ENCODE data around the gene MADCAM1.

Gene MADCAM1

DNA sequence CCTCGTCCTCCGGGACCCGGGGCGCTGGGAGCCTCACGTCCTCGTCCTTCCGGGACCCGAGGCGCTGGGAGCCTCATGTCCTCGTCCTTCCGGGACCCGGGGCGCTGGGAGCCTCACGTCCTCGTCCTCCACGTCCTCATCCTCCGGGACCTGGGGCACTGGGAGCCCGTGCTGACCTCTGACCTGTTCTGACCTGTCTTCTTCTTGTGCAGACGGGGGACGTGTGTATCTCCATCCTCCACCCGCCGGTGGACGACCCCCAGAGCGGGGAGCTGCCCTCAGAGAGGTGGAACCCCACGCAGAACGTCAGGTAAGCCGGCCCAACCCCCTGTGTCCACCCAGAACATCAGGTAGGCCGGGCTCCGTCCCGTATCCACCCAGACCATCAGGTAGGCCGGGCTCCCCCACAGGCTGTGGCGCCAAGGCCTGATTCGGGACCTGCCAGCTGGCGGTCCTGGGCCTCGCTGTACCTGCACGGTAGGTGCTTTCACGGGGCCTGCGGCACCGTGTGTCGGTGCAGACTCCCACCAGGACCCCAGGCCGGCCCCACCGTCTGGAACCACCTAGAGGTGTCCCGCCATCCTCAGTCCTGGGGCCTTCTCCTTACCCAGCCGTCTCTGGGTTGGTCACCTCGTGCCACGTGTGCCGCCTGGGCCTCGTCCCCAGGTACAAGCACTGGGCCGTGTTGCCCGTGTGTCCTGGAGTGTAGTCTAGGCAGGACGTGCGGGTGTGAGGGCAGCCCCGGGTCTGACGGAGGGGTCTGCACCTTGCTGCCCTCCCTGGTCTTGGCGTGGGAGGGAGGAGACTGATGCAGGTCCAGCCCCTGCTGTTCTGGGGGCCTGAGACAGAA lies 40.0 kb downstream of the MADCAM1 start:
- H2AFZ ChIP-seq (ENCODE audit: low read length), result no peak overlapping the region
- H3K9ac ChIP-seq (ENCODE audit: low read depth, low read length, poor library complexity), result peak overlapping the region; percentile 60
- H4K8ac ChIP-seq (ENCODE audit: low read depth, low read length), result no peak overlapping the region
- no peak overlapping the region for H3K4me3 ChIP-seq (ENCODE audit: low read length in 2 of 2)
- H3K23ac ChIP-seq (ENCODE audit: low read depth, low read length, poor library complexity), result peak overlapping the region; percentile 85
- H3K4me1 ChIP-seq (ENCODE audit: control insufficient read depth in 2 of 2, insufficient read depth in 1 of 2, low read depth in 1 of 2, low read length in 2 of 2), result peaks cover 6 to 11% of the 10 kb centered on the region in 2 donors
- no peak overlapping the region for H3K14ac ChIP-seq (ENCODE audit: low read length)
- no CpG with 5 or more reads among the region's 55 CpGs for WGBS, 2 donors (ENCODE audit: extremely low coverage in 2 of 2, insufficient read length in 2 of 2, insufficient replicate concordance in 1 of 2)
- no peak overlapping the region for H2BK15ac ChIP-seq (ENCODE audit: low read length)
- no peak for DNase-seq (ENCODE audit: low spot score)
- no peak overlapping the region for H2BK5ac ChIP-seq (ENCODE audit: low read length)
- H3K18ac ChIP-seq (ENCODE audit: low read length), result no peak overlapping the region
- no peak overlapping the region for H3K4me2 ChIP-seq (ENCODE audit: insufficient read depth, low read length, poor library complexity, severe bottlenecking)
- no peak overlapping the region for H2AK5ac ChIP-seq (ENCODE audit: low read depth, low read length)
- peaks cover 39 to 66% of the 10 kb centered on the region in 2 donors for H3K36me3 ChIP-seq (replicated peaks in 1 of 2; ENCODE audit: control insufficient read depth in 2 of 2, insufficient read depth in 2 of 2, low read length in 2 of 2)
- H3K9me3 ChIP-seq (replicated peaks in 1 of 2; ENCODE audit: control insufficient read depth in 2 of 2, insufficient read depth in 1 of 2, low read depth in 1 of 2, low read length in 2 of 2), result no peaks in the 10 kb centered on the region
- H3K27me3 ChIP-seq (ENCODE audit: control insufficient read depth in 3 of 3, insufficient read depth in 3 of 3, low read depth in 1 of 3, low read length in 3 of 3), result no peaks in the 10 kb centered on the region
- no peak overlapping the region for H2BK12ac ChIP-seq (ENCODE audit: low read length)
- no peak overlapping the region for H2BK120ac ChIP-seq (ENCODE audit: low read depth, low read length)
- no peak overlapping the region for H3K4ac ChIP-seq (ENCODE audit: low read length)
- no peak overlapping the region for H4K91ac ChIP-seq (ENCODE audit: low read depth, low read length, poor library complexity)
- H3K79me1 ChIP-seq (ENCODE audit: low read depth, low read length), result peaks cover 50% of the 10 kb centered on the region
- no peak overlapping the region for H3K27ac ChIP-seq (replicated peaks; ENCODE audit: low read length)

DNA sequence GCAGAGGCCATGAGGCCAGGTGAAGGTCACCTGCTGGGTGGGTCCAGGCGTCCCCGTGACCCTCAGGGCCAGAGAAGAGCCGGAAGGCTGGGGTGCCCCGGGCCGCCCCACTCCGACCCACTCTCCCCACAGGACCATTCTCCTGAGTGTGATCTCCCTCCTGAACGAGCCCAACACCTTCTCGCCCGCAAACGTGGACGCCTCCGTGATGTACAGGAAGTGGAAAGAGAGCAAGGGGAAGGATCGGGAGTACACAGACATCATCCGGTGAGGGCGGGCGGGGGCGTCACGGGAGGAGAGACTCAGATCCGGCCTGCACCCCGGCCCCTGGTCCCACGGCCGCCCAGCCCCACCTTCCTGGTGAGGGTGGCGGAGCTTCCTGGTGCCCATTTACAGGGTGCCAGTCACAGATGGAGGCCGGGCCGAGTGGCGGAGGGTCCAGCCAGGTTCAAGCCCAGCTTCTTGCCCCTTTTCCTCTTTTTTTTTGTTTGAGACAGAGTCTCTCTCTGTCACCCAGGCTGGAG lies 40.7 kb downstream of the MADCAM1 start:
- Histone ChIP-seq H3K79me1 (ENCODE audit: low read depth, low read length) (peaks cover 50% of the 10 kb centered on the region), H3K4ac (ENCODE audit: low read length) (no peak overlapping the region), H4K8ac (ENCODE audit: low read depth, low read length) (no peak overlapping the region), H3K23ac (ENCODE audit: low read depth, low read length, poor library complexity) (peak overlapping the region; percentile 85), H3K4me2 (ENCODE audit: insufficient read depth, low read length, poor library complexity, severe bottlenecking) (no peak overlapping the region), H3K14ac (ENCODE audit: low read length) (no peak overlapping the region), H2BK12ac (ENCODE audit: low read length) (peak overlapping the region; percentile 58), H3K27ac (replicated peaks; ENCODE audit: low read length) (no peak overlapping the region), H2BK5ac (ENCODE audit: low read length) (no peak overlapping the region), H3K36me3 (replicated peaks in 1 of 2; ENCODE audit: control insufficient read depth in 2 of 2, insufficient read depth in 2 of 2, low read length in 2 of 2) (peaks cover 43 to 73% of the 10 kb centered on the region in 2 donors), H3K4me1 (ENCODE audit: control insufficient read depth in 2 of 2, insufficient read depth in 1 of 2, low read depth in 1 of 2, low read length in 2 of 2) (peaks cover 6 to 11% of the 10 kb centered on the region in 2 donors), H2AFZ (ENCODE audit: low read length) (no peak overlapping the region), H3K9me3 (replicated peaks in 1 of 2; ENCODE audit: control insufficient read depth in 2 of 2, insufficient read depth in 1 of 2, low read depth in 1 of 2, low read length in 2 of 2) (no peaks in the 10 kb centered on the region), H4K91ac (ENCODE audit: low read depth, low read length, poor library complexity) (no peak overlapping the region), H3K9ac (ENCODE audit: low read depth, low read length, poor library complexity) (no peak overlapping the region), H2BK120ac (ENCODE audit: low read depth, low read length) (no peak overlapping the region), H3K18ac (ENCODE audit: low read length) (no peak overlapping the region), H2BK15ac (ENCODE audit: low read length) (no peak overlapping the region), H3K27me3 (ENCODE audit: control insufficient read depth in 3 of 3, insufficient read depth in 3 of 3, low read depth in 1 of 3, low read length in 3 of 3) (no peaks in the 10 kb centered on the region), H2AK5ac (ENCODE audit: low read depth, low read length) (no peak overlapping the region), H3K4me3 (ENCODE audit: low read length in 2 of 2) (no peak overlapping the region)
- no peak for DNase-seq (ENCODE audit: low spot score)
- WGBS, 2 donors (ENCODE audit: extremely low coverage in 2 of 2, insufficient read length in 2 of 2, insufficient replicate concordance in 1 of 2), result no CpG with 5 or more reads among the region's 26 CpGs

DNA sequence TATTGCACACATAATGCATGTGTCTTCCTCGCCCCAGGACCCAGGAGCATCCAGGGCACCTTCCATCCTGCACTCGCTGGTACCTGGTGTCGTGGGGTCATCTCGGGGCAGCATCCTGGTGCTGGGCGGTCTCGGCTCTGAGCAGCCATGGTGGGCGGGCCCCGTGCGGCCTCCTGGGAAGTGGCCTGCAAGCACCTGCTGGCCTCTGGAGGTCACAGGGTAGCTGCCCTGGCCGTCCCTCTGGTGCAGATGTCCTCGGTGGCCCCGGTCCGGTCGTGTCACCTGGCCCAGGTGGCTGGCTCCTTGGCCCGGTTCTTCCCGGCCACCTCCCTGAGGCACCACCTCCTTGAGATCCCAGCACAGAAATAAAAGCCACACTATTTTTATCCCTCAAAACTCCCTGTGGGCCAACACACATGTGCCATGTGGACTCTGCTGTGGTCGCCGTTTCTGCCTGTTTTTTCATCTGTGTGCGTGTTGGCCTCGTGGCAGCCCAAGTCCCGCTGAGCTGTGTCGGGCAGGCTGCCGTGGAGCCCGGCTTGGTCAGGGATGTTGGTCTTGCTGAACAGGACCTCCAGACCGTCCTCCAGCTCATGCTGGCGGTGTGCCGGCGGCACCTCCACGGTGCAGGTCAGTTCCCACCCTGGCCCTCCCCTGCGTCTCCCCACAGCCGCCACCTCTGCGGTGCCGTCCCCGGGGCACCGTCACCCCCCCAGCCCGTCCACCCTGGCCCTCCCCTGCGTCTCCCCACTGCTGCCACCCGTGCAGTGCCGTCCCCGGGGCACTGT lies 42.5 kb downstream of the MADCAM1 start:
- Histone ChIP-seq H3K4me3 (ENCODE audit: low read length in 2 of 2) (no peak overlapping the region), H3K4me1 (ENCODE audit: control insufficient read depth in 2 of 2, insufficient read depth in 1 of 2, low read depth in 1 of 2, low read length in 2 of 2) (peaks cover 0 to 1% of the 10 kb centered on the region in 2 donors), H2BK15ac (ENCODE audit: low read length) (no peak overlapping the region), H3K79me1 (ENCODE audit: low read depth, low read length) (peaks cover 39% of the 10 kb centered on the region), H3K9ac (ENCODE audit: low read depth, low read length, poor library complexity) (peak overlapping the region; percentile 44), H2BK5ac (ENCODE audit: low read length) (no peak overlapping the region), H3K4ac (ENCODE audit: low read length) (no peak overlapping the region), H3K18ac (ENCODE audit: low read length) (peak overlapping the region; percentile 11), H3K23ac (ENCODE audit: low read depth, low read length, poor library complexity) (peak overlapping the region; percentile 55), H3K27ac (replicated peaks; ENCODE audit: low read length) (no peak overlapping the region), H3K9me3 (replicated peaks in 1 of 2; ENCODE audit: control insufficient read depth in 2 of 2, insufficient read depth in 1 of 2, low read depth in 1 of 2, low read length in 2 of 2) (no peaks in the 10 kb centered on the region), H3K4me2 (ENCODE audit: insufficient read depth, low read length, poor library complexity, severe bottlenecking) (no peak overlapping the region), H4K8ac (ENCODE audit: low read depth, low read length) (no peak overlapping the region), H3K27me3 (ENCODE audit: control insufficient read depth in 3 of 3, insufficient read depth in 3 of 3, low read depth in 1 of 3, low read length in 3 of 3) (no peaks in the 10 kb centered on the region), H2BK12ac (ENCODE audit: low read length) (no peak overlapping the region), H3K36me3 (replicated peaks in 1 of 2; ENCODE audit: control insufficient read depth in 2 of 2, insufficient read depth in 2 of 2, low read length in 2 of 2) (peaks cover 49 to 78% of the 10 kb centered on the region in 2 donors), H2AK5ac (ENCODE audit: low read depth, low read length) (no peak overlapping the region), H3K14ac (ENCODE audit: low read length) (no peak overlapping the region), H4K91ac (ENCODE audit: low read depth, low read length, poor library complexity) (no peak overlapping the region), H2AFZ (ENCODE audit: low read length) (no peak overlapping the region), H2BK120ac (ENCODE audit: low read depth, low read length) (no peak overlapping the region)
- WGBS, 2 donors (ENCODE audit: extremely low coverage in 2 of 2, insufficient read length in 2 of 2, insufficient replicate concordance in 1 of 2), result no CpG with 5 or more reads among the region's 40 CpGs
- no peak for DNase-seq (ENCODE audit: low spot score)

Data from neuronal stem cell (in vitro differentiated cells).